Measurements from ENCODE around the gene SLC27A4.

GRCh38 chr9:128383791-128384190 lies 43.5 kb downstream of the SLC27A4 start:
- TF ChIP-seq CTCF (tag by site-specific recombination; IDR thresholded peaks at IDR 0.05) (no peak), ZNF175 (tag by site-specific recombination; IDR thresholded peaks at IDR 0.05) (no peak), ZNF292 (tag by site-specific recombination; IDR thresholded peaks at IDR 0.05; ENCODE audit: borderline replicate concordance, low read depth) (no peak), ZNF426 (tag by site-specific recombination; IDR thresholded peaks at IDR 0.05) (no peak), ZSCAN30 (tag by site-specific recombination; IDR thresholded peaks at IDR 0.05) (no peak), MYNN (tag by site-specific recombination; IDR thresholded peaks at IDR 0.05; ENCODE audit: borderline replicate concordance) (no peak), ZNF138 (tag by site-specific recombination; IDR thresholded peaks at IDR 0.05; ENCODE audit: borderline replicate concordance) (no peak), ZFP37 (tag by site-specific recombination; IDR thresholded peaks at IDR 0.05) (no peak), ZBTB48 (tag by site-specific recombination; IDR thresholded peaks at IDR 0.05) (no peak), ZNF24 (tag by site-specific recombination; IDR thresholded peaks at IDR 0.05) (no peak), ZNF19 (tag by site-specific recombination; IDR thresholded peaks at IDR 0.05; ENCODE audit: low read depth) (no peak)
- TF ChIP-seq, protein P1, sequence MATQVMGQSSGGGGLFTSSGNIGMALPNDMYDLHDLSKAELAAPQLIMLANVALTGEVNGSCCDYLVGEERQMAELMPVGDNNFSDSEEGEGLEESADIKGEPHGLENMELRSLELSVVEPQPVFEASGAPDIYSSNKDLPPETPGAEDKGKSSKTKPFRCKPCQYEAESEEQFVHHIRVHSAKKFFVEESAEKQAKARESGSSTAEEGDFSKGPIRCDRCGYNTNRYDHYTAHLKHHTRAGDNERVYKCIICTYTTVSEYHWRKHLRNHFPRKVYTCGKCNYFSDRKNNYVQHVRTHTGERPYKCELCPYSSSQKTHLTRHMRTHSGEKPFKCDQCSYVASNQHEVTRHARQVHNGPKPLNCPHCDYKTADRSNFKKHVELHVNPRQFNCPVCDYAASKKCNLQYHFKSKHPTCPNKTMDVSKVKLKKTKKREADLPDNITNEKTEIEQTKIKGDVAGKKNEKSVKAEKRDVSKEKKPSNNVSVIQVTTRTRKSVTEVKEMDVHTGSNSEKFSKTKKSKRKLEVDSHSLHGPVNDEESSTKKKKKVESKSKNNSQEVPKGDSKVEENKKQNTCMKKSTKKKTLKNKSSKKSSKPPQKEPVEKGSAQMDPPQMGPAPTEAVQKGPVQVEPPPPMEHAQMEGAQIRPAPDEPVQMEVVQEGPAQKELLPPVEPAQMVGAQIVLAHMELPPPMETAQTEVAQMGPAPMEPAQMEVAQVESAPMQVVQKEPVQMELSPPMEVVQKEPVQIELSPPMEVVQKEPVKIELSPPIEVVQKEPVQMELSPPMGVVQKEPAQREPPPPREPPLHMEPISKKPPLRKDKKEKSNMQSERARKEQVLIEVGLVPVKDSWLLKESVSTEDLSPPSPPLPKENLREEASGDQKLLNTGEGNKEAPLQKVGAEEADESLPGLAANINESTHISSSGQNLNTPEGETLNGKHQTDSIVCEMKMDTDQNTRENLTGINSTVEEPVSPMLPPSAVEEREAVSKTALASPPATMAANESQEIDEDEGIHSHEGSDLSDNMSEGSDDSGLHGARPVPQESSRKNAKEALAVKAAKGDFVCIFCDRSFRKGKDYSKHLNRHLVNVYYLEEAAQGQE (tag by site-specific recombination; IDR thresholded peaks at IDR 0.05) = no peak

All from HEK293 (cell line).